Right lobe of liver (tissue), 4 donors: ENCODE results near the gene ADGRE3.

ENCODE experiments used
- POLR2A ChIP-seq: fragments of 450-650 bp; IDR thresholded peaks from one replicate; pipeline ENCODE4 v1.6.1; 2017; ENCODE audit warnings: antibody characterized with exemption, mild to moderate bottlenecking
- TF ChIP-seq, protein P1 (sequence below), 4 donors: fragments of 200-600 bp in 3 of 4; fragments of 450-650 bp in 1 of 4; IDR thresholded peaks; one replicate each; pipeline versions ENCODE4 v1.5.1 to v1.8.0; 2016 to 2022; ENCODE audit warnings: antibody characterized with exemption in 4 of 4, mild to moderate bottlenecking in 2 of 4
- donor health status: DM: no; HTN: no; CAD: no.
- donor health status: DM: no; HTN: no; CAD: no.
- donor health status: DM: no; HTN: yes; CAD: no.

DNA sequence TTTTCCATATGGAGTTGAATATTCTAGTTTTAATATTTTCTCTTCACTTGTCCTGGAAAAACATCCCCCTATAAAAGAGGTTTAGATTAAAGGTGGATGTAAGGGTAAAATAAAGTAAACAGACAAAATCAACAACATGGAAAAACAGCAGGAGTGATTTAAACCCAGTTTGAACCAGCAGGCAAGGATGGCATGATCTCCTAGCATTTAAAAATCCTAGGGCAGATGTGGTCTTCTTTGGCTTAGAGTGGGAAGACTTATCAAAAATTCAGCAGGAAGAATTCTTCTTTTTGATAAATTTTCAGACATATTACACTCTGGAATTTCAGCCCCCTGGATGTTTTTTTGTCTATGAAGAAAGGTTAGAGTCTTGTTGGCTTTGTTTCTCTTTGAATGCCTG is 55.2 kb downstream of the ADGRE3 start:
- TF ChIP-seq, protein P1, sequence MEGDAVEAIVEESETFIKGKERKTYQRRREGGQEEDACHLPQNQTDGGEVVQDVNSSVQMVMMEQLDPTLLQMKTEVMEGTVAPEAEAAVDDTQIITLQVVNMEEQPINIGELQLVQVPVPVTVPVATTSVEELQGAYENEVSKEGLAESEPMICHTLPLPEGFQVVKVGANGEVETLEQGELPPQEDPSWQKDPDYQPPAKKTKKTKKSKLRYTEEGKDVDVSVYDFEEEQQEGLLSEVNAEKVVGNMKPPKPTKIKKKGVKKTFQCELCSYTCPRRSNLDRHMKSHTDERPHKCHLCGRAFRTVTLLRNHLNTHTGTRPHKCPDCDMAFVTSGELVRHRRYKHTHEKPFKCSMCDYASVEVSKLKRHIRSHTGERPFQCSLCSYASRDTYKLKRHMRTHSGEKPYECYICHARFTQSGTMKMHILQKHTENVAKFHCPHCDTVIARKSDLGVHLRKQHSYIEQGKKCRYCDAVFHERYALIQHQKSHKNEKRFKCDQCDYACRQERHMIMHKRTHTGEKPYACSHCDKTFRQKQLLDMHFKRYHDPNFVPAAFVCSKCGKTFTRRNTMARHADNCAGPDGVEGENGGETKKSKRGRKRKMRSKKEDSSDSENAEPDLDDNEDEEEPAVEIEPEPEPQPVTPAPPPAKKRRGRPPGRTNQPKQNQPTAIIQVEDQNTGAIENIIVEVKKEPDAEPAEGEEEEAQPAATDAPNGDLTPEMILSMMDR (IDR thresholded peaks at IDR 0.05): no peak
- TF ChIP-seq POLR2A: no peak
